ENCODE measurements around the gene HEATR1.
"Not testable (repeated sequence)": the region's sequence is repeated elsewhere in the genome, so short reads cannot be mapped to it uniquely, and the experiment has no call there.

HEATR1 gene

GRCh38 chr1:236509203-236509602, 95.1 kb downstream of the HEATR1 start:
- FAIRE-seq = no peak

GRCh38 chr1:236508593-236509027, 95.7 kb downstream of the HEATR1 start:
- FAIRE-seq = no peak

- no peak for FAIRE-seq
These were observed 97.2 kb downstream of the HEATR1 start for GRCh38 chr1:236507022-236507700.

GRCh38 chr1:236504338-236504737, 100.0 kb downstream of the HEATR1 start:
- not testable (repeated sequence) for FAIRE-seq

- no peak for FAIRE-seq
These were observed 101.2 kb downstream of the HEATR1 start for GRCh38 chr1:236502972-236503639.

GRCh38 chr1:236502579-236502971, 101.7 kb downstream of the HEATR1 start:
- FAIRE-seq = no peak

GRCh38 chr1:236501093-236501492, 103.2 kb downstream of the HEATR1 start:
- FAIRE-seq = no peak

All from colon (tissue), 2 donors.